IMR-90 (cell line): ENCODE data around the gene NTM. TPM values are rescaled to one million over a fixed set of nuclear protein-coding genes. Genes with fewer than 3 reads are reported as not detected.

Experiments
- ATAC-seq: fragments of 200-7000 bp; cut with Tn5 transposase; 2 replicates; pipeline ENCODE4 v1.9.1; 2020; ENCODE audit warnings: low read depth, mild to moderate bottlenecking, moderate library complexity
- BruUV-seq: library from RNA; stranded (reverse); fragments of 400-500 nt; replicated peaks from 2 replicates; lab custom pipeline; 2021; lab: Mats Ljungman, UMichigan
- CTCF ChIA-PET: fragments of 300-600 bp; formaldehyde crosslinking; extraction: SDS; loops from one replicate; lab custom pipeline; 2021; ENCODE audit warnings: antibody characterized with exemption; lab: Yijun Ruan, JAX
- POLR2A ChIA-PET: fragments of 300-600 bp; sonication (Branson Sonifier 250); formaldehyde crosslinking; loops from one replicate; lab custom pipeline; 2022; ENCODE audit warnings: antibody characterized with exemption; ENCODE audit not compliant: unreplicated experiment; lab: Charles Lee
- DNase-seq: peaks from one replicate; pipeline ENCODE4 v3.0.0; 2013
- H2AFZ ChIP-seq: replicated peaks from 2 replicates; pipeline ENCODE3; 2013; ENCODE audit warnings: low read length, mild to moderate bottlenecking; ENCODE audit not compliant: poor library complexity
- H2AK5ac ChIP-seq: 2 replicates; pipeline ENCODE4 v1.6.1; 2013; ENCODE audit warnings: low read depth, low read length, inconsistent platforms
- H2AK9ac ChIP-seq: replicated peaks from 2 replicates; pipeline ENCODE3; 2013; ENCODE audit warnings: mild to moderate bottlenecking, low read depth, low read length, moderate library complexity; ENCODE audit not compliant: poor library complexity
- H2BK120ac ChIP-seq: 2 replicates; pipeline ENCODE4 v1.6.1; 2013; ENCODE audit warnings: low read depth, low read length, inconsistent platforms
- H2BK15ac ChIP-seq: 3 replicates; pipeline ENCODE4 v1.6.1; 2013; ENCODE audit warnings: low read depth, low read length, inconsistent platforms
- H2BK20ac ChIP-seq: 2 replicates; pipeline ENCODE4 v1.6.1; 2013; ENCODE audit warnings: low read depth, mild to moderate bottlenecking, inconsistent platforms, low read length, moderate library complexity
- H2BK5ac ChIP-seq: 2 replicates; pipeline ENCODE4 v1.6.1; 2013; ENCODE audit warnings: mild to moderate bottlenecking, low read depth, low read length, inconsistent platforms; ENCODE audit not compliant: poor library complexity, severe bottlenecking
- H3K14ac ChIP-seq: replicated peaks from 2 replicates; pipeline ENCODE4 v1.6.1; 2013; ENCODE audit warnings: low read depth, low read length, inconsistent platforms
- H3K18ac ChIP-seq: 2 replicates; pipeline ENCODE4 v1.6.1; 2013; ENCODE audit warnings: low read depth, low read length, control low read depth
- H3K23ac ChIP-seq: 2 replicates; pipeline ENCODE4 v1.6.1; 2013; ENCODE audit warnings: low read depth, low read length, inconsistent platforms
- H3K27ac ChIP-seq: 2 replicates; pipeline ENCODE4 v1.5.1; 2013; ENCODE audit warnings: mild to moderate bottlenecking, control low read depth, low read length; ENCODE audit not compliant: insufficient read depth
- H3K27me3 ChIP-seq: 2 replicates; pipeline ENCODE4 v1.6.1; 2013; ENCODE audit warnings: low read length; ENCODE audit not compliant: control insufficient read depth, insufficient read depth
- H3K36me3 ChIP-seq: 2 replicates; pipeline ENCODE4 v1.6.1; 2013; ENCODE audit warnings: low read length, mixed read lengths; ENCODE audit not compliant: control insufficient read depth, insufficient read depth
- H3K4ac ChIP-seq: 2 replicates; pipeline ENCODE4 v1.6.1; 2013; ENCODE audit warnings: low read depth, low read length, inconsistent platforms
- H3K4me1 ChIP-seq: 2 replicates; pipeline ENCODE4 v1.6.1; 2013; ENCODE audit warnings: low read length, mixed read lengths; ENCODE audit not compliant: control insufficient read depth, insufficient read depth
- H3K4me2 ChIP-seq: 2 replicates; pipeline ENCODE4 v1.6.1; 2013; ENCODE audit warnings: low read depth, mild to moderate bottlenecking, control low read depth, low read length, moderate library complexity
- H3K4me3 ChIP-seq: 2 replicates; pipeline ENCODE4 v1.5.1; 2013; ENCODE audit warnings: low read depth, mild to moderate bottlenecking, control low read depth, low read length, moderate library complexity; ENCODE audit not compliant: insufficient read depth
- H3K56ac ChIP-seq: 2 replicates; pipeline ENCODE4 v1.6.1; 2013; ENCODE audit warnings: low read length, inconsistent platforms; ENCODE audit not compliant: insufficient read depth; ENCODE audit errors: extremely low read depth
- H3K79me1 ChIP-seq, 2 experiments: 2 replicates each; pipeline ENCODE4 v1.6.1; 2013; ENCODE audit warnings: low read length in 2 of 2, inconsistent platforms in 1 of 2, low read depth in 1 of 2
- H3K9ac ChIP-seq: 2 replicates; pipeline ENCODE4 v1.6.1; 2013; ENCODE audit warnings: low read depth, low read length, control low read depth
- H3K9me1 ChIP-seq: 2 replicates; pipeline ENCODE4 v1.6.1; 2013; ENCODE audit warnings: low read length, inconsistent platforms; ENCODE audit not compliant: insufficient read depth
- H3K9me3 ChIP-seq: 2 replicates; pipeline ENCODE4 v1.6.1; 2013; ENCODE audit warnings: low read length; ENCODE audit not compliant: control insufficient read depth, insufficient read depth
- H4K20me1 ChIP-seq: 2 replicates; pipeline ENCODE4 v1.6.1; 2013; ENCODE audit warnings: low read length, inconsistent platforms; ENCODE audit not compliant: insufficient read depth
- H4K5ac ChIP-seq: 2 replicates; pipeline ENCODE4 v1.6.1; 2013; ENCODE audit warnings: mild to moderate bottlenecking, low read depth, low read length, control low read depth
- H4K8ac ChIP-seq, 2 experiments: 2 replicates each; pipeline ENCODE4 v1.6.1; 2013; ENCODE audit warnings: low read depth in 2 of 2, low read length in 2 of 2, control low read depth in 1 of 2, inconsistent platforms in 1 of 2
- H4K91ac ChIP-seq: 2 replicates; pipeline ENCODE4 v1.6.1; 2013; ENCODE audit warnings: low read depth, low read length, inconsistent platforms; ENCODE audit not compliant: insufficient read depth
- BHLHE40 ChIP-seq: fragments of 150-350 bp; IDR thresholded peaks from 2 replicates; pipeline ENCODE4 v1.6.1; 2016; ENCODE audit warnings: mild to moderate bottlenecking, low read depth, low read length
- CEBPB ChIP-seq: IDR thresholded peaks from 2 replicates; pipeline ENCODE4 v1.6.1; 2012; ENCODE audit warnings: low read depth, low read length, improper control_type of control experiment
- CHD1 ChIP-seq: IDR thresholded peaks from 2 replicates; pipeline ENCODE4 v1.6.1; 2012; ENCODE audit warnings: low read depth, low read length, improper control_type of control experiment
- ELK1 ChIP-seq: fragments of 150-350 bp; IDR thresholded peaks from 2 replicates; pipeline ENCODE4 v1.6.1; 2016; ENCODE audit warnings: low read depth, mild to moderate bottlenecking, low read length, moderate library complexity, borderline replicate concordance
- FOS ChIP-seq: fragments of 150-350 bp; IDR thresholded peaks from 2 replicates; pipeline ENCODE4 v1.6.1; 2016; ENCODE audit warnings: low read depth, low read length
- MAFK ChIP-seq: IDR thresholded peaks from 2 replicates; pipeline ENCODE4 v1.6.1; 2012; ENCODE audit warnings: low read depth, low read length, improper control_type of control experiment
- MAZ ChIP-seq: IDR thresholded peaks from 2 replicates; pipeline ENCODE4 v1.6.1; 2012; ENCODE audit warnings: low read depth, mild to moderate bottlenecking, low read length, improper control_type of control experiment, moderate library complexity, borderline replicate concordance
- MXI1 ChIP-seq: IDR thresholded peaks from 2 replicates; pipeline ENCODE4 v1.6.1; 2012; ENCODE audit warnings: low read depth, mild to moderate bottlenecking, low read length, moderate library complexity, borderline replicate concordance
- NFE2L2 ChIP-seq: fragments of 150-350 bp; IDR thresholded peaks from 2 replicates; pipeline ENCODE4 v1.6.1; 2016; ENCODE audit warnings: low read depth, mild to moderate bottlenecking, low read length
- POLR2A ChIP-seq: IDR thresholded peaks from 2 replicates; pipeline ENCODE4 v1.6.1; 2012; ENCODE audit warnings: mild to moderate bottlenecking, low read depth, low read length
- RAD21 ChIP-seq: IDR thresholded peaks from 2 replicates; pipeline ENCODE4 v1.6.1; 2012; ENCODE audit warnings: low read length, improper control_type of control experiment
- RFX5 ChIP-seq: IDR thresholded peaks from 2 replicates; pipeline ENCODE4 v1.8.0; 2012; ENCODE audit warnings: low read depth, mild to moderate bottlenecking, low read length, moderate library complexity
- SMC3 ChIP-seq: fragments of 150-350 bp; IDR thresholded peaks from 2 replicates; pipeline ENCODE4 v1.6.1; 2016; ENCODE audit warnings: low read depth, mild to moderate bottlenecking, antibody characterized with exemption, low read length, moderate library complexity
- WGBS, 2 experiments: methylation state at CpG; one replicate each; pipeline versions ENCODE4 v1.1.5 to v1.1.7; 2013; ENCODE audit warnings: missing lambda C conversion rate in 2 of 2; ENCODE audit not compliant: insufficient read length in 1 of 2; ENCODE audit errors: extremely low coverage in 2 of 2; 5-methylcytosine and 5-hydroxymethylcytosine counted together
- dilution Hi-C: fragments of 300-500 bp; cut with HindIII; formaldehyde crosslinking; loops from one replicate; pipeline ENCODE4 v1.14.3; 2018; ENCODE audit warnings: low sequenced_read_pairs; ENCODE audit not compliant: unreplicated experiment
- in situ Hi-C: fragments of 300-500 bp; cut with MboI; formaldehyde crosslinking; loops from 3 replicates; pipeline ENCODE4 v1.14.3; 2019; ENCODE audit warnings: low sequenced_read_pairs, inconsistent platforms, mixed read lengths
- intact Hi-C: fragments of 100-400 bp; cut with micrococcal nuclease; formaldehyde crosslinking; loops from 2 replicates; pipeline ENCODE4 v1.10.0; 2022
- polyA plus RNA-seq, 3 experiments: library from polyadenylated mRNA; depleted of rRNA; stranded (reverse); fragments of >200 nt; gene quantifications; 2 replicates each; pipeline ENCODE4 v1.2.3, GENCODE V29; 2012; ENCODE audit warnings: low replicate concordance in 1 of 3
- total RNA-seq: library from RNA; depleted of rRNA; stranded (reverse); fragments of >200 nt; gene quantifications from 2 replicates; pipeline ENCODE4 v1.2.3, GENCODE V29; 2012
- TF ChIP-seq, protein P1 (sequence below): conservative IDR thresholded peaks from 2 replicates; pipeline ENCODE4 v1.5.1; 2012; ENCODE audit warnings: mild to moderate bottlenecking, low read depth, low read length, improper control_type of control experiment
- TF ChIP-seq, protein P2 (sequence below): fragments of 150-350 bp; IDR thresholded peaks from 2 replicates; pipeline ENCODE4 v1.6.1; 2017; ENCODE audit warnings: mild to moderate bottlenecking, antibody characterized with exemption, low read length, low read depth

The NTM gene
- total and polyA plus RNA-seq, 2 of the 4 experiments (the other 2 are of a cell fraction), result 19.5 to 25.5 TPM

DNA sequence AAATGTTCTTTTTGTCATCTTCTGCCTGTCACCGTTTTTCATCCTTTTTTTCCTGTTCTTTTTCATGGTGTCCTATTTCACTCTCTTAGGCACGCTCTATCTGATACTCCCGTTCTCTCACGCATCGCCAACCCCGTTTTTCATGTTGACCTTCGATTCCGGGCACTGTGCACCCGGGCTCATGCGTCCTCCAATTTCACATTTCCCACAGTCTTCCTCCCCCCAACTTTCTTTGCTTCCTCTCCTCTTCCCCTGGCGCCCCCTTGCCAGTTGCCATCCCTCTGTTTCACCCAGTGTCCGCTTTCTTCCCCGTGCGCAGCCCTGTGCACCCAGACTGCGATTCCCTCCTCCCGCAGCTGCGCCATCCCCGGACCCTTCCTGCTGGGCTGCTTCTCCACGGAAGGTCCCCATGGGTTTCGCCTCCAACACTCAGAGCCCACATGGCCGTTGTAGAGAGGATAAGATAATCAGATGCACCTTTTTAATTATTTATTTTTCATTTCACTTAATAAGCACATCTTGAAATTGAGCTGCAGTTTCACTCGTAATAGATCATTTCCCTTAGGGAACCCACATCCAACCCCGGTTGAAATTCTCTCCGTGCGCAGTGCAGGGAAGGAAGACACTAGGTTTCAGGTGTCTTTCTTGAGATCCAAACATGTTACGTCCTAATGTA, 791.1 kb downstream of the NTM start:
- Histone ChIP-seq H2AFZ (no peak overlapping the region), H3K23ac (no peak overlapping the region), H3K36me3 (no peaks in the 10 kb centered on the region), H2AK9ac (no peak overlapping the region), H4K8ac (no peak overlapping the region), H3K9ac (no peak overlapping the region), H4K20me1 (no peaks in the 10 kb centered on the region), H3K9me1 (peaks cover 9% of the 10 kb centered on the region; the same call in 1 of the 2 replicates), H2BK15ac (no peak overlapping the region), H3K18ac (no peak overlapping the region), H3K4me1 (peaks cover 3% of the 10 kb centered on the region; the same call in 1 of the 2 replicates), H2AK5ac (no peak overlapping the region), H3K27ac (no peak overlapping the region), H3K27me3 (no peaks in the 10 kb centered on the region), H3K14ac (no peak overlapping the region), H3K9me3 (no peaks in the 10 kb centered on the region), H4K5ac (no peak overlapping the region), H3K4ac (no peak overlapping the region), H2BK5ac (no peak overlapping the region), H2BK20ac (no peak overlapping the region), H3K79me1 (peaks cover 3 to 10% of the 10 kb centered on the region in 2 experiments; a peak in 3 of 4 replicates), H3K56ac (no peak overlapping the region), H3K4me3 (no peak overlapping the region), H2BK120ac (no peak overlapping the region), H3K4me2 (no peak overlapping the region), H4K91ac (no peak overlapping the region)
- in situ Hi-C loops (no loop called here), dilution Hi-C loops (no loop called here), intact Hi-C loops (no loop called here)
- WGBS, 2 experiments, result 93% methylated on average over 13 of the region's 26 CpGs; no CpG with 5 or more reads in 1 of the 2 experiments
- ChIA-PET CTCF (interaction anchor here (0.7 kb wide), 1 partner anchor 12 kb away, joined by 3 read pairs; no protein-coding TSS in a partner anchor), POLR2A (no interaction called here)
- TF ChIP-seq RAD21 (no peak), CHD1 (no peak), ELK1 (no peak), MAFK (no peak), MAZ (no peak), BHLHE40 (no peak), CEBPB (no peak), NFE2L2 (no peak), RFX5 (no peak), SMC3 (no peak), FOS (no peak), POLR2A (no peak), MXI1 (no peak)
- TF ChIP-seq, protein P1, sequence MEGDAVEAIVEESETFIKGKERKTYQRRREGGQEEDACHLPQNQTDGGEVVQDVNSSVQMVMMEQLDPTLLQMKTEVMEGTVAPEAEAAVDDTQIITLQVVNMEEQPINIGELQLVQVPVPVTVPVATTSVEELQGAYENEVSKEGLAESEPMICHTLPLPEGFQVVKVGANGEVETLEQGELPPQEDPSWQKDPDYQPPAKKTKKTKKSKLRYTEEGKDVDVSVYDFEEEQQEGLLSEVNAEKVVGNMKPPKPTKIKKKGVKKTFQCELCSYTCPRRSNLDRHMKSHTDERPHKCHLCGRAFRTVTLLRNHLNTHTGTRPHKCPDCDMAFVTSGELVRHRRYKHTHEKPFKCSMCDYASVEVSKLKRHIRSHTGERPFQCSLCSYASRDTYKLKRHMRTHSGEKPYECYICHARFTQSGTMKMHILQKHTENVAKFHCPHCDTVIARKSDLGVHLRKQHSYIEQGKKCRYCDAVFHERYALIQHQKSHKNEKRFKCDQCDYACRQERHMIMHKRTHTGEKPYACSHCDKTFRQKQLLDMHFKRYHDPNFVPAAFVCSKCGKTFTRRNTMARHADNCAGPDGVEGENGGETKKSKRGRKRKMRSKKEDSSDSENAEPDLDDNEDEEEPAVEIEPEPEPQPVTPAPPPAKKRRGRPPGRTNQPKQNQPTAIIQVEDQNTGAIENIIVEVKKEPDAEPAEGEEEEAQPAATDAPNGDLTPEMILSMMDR, result no peak
- TF ChIP-seq, protein P2, sequence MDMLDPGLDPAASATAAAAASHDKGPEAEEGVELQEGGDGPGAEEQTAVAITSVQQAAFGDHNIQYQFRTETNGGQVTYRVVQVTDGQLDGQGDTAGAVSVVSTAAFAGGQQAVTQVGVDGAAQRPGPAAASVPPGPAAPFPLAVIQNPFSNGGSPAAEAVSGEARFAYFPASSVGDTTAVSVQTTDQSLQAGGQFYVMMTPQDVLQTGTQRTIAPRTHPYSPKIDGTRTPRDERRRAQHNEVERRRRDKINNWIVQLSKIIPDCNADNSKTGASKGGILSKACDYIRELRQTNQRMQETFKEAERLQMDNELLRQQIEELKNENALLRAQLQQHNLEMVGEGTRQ, result no peak
- no peak for ATAC-seq
- no peak for DNase-seq
- no TSS peak for BruUV-seq
